NCI-H1417 treated with DMSO at 0.1 percent for 48 hours (cell line): ENCODE data around the gene FILIP1L.

Experiments
- DNase-seq: peaks from one replicate; lab custom pipeline; 2025; lab: John Stamatoyannopoulos, UW

The FILIP1L gene

GRCh38 chr3:99923873-99924272 is 190.4 kb downstream of the FILIP1L start:
- no peak for DNase-seq

GRCh38 chr3:99921986-99922385 is 192.3 kb downstream of the FILIP1L start:
- no peak for DNase-seq

- no peak for DNase-seq
These were observed 193.0 kb downstream of the FILIP1L start for GRCh38 chr3:99921377-99921695.

DNA sequence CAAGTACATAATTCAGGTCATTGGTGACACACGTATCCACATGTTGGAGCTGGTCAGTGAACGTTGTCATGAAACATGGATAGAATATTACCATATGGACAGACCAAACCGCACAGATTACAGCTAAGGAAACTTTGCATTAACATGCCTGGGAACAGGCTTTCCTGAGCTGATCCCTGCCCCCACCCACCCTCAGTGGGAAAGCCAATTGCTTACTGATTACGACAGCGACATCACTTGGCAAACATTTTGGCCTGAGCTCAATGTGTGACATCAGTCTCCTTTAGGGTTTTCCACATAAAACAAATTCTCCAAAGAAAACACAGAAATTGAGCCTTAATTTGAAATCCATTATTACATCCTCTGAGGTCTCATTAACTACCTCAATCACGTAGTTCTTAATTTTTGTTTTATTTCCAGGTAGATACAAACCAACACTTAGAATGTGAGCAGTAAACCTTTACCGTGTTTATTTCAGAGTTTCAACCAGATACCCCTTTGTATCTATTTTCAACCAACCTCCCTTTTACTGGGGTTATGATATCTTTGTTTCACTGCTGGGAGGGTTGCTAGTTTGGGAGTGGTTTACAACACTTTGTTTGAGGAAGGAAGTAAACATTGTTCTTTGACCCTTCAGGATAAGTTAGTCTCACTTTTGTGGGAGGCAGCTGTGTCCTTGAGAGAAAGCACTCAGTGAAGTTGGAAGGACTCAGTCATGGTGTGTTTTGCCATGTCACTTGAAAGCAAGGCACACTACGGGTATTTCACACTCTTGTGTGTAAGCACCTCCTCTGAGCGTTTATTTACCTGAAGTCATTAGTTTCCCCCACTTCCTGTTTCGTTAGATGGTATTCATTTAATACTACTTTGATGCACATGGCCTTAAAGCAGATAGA is 193.6 kb downstream of the FILIP1L start:
- DNase-seq, result no peak

GRCh38 chr3:99919694-99920093 is 194.6 kb downstream of the FILIP1L start:
- no peak for DNase-seq

- DNase-seq, result no peak
These were observed 195.6 kb downstream of the FILIP1L start for GRCh38 chr3:99918715-99919114.

- no peak for DNase-seq
These were observed 198.3 kb downstream of the FILIP1L start for GRCh38 chr3:99915906-99916432.

DNA sequence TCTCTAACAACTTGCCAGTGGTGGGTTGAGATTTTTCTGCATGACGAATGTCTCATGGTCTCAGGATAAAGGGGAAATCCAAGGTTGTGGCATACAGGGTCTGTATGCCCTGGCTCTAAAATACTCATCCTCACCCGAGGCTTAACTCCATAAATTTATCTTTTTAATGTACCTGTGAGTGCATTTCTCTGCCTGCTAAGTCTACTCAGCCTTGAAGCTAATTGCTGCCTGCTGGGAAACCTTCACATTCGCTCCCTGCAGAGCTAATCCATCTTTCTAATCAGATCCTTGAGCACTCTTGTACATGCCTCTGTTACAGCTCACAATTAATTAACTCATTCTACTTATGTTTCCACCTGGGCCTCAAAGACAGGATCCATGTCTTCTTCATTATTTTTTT is 202.9 kb downstream of the FILIP1L start:
- DNase-seq, result no peak

GRCh38 chr3:99910752-99911290 is 203.5 kb downstream of the FILIP1L start:
- no peak for DNase-seq

- DNase-seq, result no peak
These were observed 204.4 kb downstream of the FILIP1L start for GRCh38 chr3:99909714-99910495.

DNA sequence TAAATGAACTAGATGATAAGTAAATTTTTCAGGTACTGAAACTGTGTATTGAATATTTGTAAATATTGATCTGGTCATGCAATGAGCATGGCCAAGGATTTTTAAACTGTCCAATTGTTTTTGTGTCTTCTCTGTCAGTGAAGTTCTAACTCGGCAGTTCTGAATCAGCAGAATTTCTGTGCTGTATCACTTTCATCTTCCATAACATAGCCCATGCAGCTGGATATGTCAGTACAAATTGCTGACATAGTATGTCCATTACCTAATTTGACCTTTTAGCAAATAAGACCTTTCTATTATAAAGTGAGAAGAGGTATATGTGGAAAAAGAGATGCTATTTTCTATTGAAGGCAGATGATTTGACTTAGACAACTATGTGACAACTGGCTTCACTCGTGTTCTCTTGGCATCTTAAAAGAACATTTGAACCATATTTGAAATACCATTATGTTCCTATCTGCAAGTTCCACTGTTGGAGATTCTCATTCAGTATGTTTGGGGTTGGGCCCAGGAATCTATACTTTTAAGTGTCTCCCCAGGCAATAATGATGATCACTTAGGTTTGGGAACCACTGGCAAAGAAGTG is 206.2 kb downstream of the FILIP1L start:
- DNase-seq, result no peak

GRCh38 chr3:99903869-99904268 is 210.4 kb downstream of the FILIP1L start:
- DNase-seq, result no peak

GRCh38 chr3:99902091-99902490 is 212.2 kb downstream of the FILIP1L start:
- DNase-seq, result no peak

GRCh38 chr3:99901200-99901926 is 212.9 kb downstream of the FILIP1L start:
- peak; percentile 65 for DNase-seq

DNA sequence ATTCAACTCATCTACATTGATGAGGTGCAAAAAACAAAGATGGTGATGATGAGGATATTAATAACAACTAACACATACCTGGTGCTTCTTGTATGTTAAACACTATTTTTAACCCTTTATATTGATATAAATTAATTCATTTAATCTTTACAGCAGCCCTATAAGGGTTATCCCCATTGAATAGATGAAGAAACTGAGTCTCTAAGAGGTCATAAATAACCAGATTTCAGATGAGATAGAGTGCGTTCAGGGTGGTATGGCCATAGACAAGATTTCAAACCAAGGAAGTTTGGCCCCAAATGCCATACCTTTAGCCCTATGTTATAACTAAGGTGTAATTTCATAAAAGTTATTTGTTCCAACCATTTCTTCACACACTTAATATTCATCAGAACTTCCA is 214.1 kb downstream of the FILIP1L start:
- no peak for DNase-seq

DNA sequence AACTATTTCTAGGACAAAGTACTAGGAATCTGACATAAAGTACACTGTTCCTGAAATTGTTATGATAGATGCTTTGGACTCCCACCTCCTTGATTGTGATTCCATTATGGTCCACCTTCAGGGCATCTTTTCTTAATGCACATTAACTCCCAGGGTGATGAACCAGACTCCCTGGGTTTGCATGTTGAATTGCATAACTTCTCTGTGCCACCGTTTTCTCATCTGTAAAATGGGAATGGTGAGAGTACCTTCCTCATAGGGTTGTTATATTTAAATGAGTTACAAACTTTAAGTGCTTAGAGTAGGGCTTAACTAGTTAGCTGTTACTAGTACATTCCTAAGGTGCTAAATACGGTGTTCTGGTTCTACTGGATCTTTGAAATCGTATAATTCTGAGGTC is 214.7 kb downstream of the FILIP1L start:
- no peak for DNase-seq

DNA sequence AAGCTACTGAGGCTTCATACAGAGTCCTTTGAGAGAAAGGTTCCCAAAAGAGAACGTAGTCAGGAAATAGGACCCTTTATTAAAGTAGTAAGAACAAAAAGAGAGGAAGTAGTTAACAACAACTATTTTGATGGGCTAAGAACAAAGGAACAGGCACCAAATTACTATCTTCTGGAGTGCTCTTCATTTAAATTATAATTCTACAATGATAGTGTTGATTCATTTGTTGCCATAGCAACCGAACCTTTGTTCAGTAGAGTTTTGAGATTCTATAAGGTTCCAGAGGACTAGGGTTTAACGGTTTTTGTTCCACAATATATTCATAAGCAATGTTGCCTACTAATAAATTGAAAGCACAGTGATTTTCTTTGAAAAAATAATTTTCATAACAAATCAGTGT is 217.8 kb downstream of the FILIP1L start:
- DNase-seq, result peak; percentile 1

DNA sequence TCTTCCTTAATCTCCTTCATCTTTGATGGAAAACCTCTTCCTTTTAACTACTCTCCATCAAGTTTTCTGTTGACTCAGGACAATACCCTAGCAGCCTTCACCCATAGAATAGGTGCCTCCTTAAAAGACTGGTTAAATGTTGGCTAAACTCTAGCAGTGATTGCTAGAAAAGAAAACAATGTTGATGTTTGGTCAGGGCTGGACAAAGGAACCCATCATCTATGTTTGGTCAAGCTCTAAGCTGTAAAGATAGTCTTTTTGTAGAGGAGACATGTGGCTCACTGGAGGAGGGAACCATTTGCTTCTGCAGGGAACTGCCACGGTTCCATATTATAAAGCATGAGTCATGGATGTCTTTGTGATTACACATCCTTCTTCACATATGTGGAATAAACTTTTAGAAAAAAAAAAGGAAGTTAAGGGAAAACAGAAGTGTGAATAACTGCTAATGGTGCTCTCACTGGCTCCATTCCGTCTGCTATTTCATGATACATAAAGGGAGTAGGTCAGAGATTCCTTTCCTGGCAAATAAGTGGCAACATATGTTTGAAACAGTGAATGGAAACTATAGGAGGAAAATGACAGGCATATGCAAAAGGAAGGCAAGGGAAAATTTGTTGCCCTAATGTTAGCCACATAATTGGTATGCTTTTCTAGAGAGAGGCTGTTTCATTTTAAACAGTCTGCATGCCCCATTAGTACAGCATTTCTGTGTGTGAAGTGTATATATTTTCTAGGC is 218.4 kb downstream of the FILIP1L start:
- DNase-seq, result no peak

DNA sequence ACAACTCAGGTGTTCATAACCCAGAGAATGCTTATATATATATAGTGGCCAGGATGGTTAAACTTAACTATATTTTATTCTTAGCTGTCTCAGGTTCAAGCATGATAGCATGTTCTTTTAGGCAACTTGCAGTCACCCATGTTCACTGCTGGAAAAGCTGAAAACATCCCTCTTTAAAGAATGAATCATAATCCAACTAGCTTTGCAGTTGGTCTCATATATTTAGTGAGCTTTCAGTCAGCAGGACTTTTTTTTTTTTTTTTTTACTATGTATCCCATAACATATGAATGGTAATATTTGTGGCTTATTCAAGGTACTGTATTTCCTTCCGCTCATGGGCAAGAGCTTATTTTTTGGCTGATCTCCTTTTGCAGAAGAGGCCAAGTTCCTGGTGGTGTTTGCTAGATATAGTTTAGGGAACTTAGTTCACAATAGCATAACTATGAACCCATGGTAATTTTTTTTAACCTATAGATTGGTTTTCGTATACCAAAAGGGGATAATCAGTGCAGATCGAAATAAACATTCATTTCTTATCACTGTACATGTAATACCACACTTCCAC is 219.1 kb downstream of the FILIP1L start:
- no peak for DNase-seq

DNA sequence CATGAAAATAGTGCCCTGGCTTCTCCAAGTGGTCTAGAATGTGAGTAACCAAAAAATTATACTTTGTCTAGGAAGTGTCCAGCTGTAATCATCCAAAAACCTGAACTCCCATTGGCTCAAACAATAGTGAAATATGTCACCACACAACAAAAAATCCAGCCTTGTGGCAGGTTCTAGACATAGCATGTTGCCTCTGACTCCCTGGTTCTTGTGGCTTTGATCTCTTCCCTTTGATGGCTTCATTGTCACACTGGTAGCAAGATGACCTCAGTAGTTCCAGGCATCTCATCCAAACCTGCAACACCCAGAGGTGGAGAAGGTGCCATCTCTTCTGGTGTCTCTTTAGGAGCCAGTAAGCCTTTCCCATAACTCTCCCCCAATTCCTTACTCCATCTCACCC is 222.0 kb downstream of the FILIP1L start:
- no peak for DNase-seq
